Medulla oblongata (tissue), 1 donor: ENCODE data around the gene XXYLT1.

Experiments used
- DNase-seq: peaks from one replicate; pipeline ENCODE4 v3.0.0-alpha.2; 2015; ENCODE audit errors: extremely low spot score

XXYLT1 gene

DNA sequence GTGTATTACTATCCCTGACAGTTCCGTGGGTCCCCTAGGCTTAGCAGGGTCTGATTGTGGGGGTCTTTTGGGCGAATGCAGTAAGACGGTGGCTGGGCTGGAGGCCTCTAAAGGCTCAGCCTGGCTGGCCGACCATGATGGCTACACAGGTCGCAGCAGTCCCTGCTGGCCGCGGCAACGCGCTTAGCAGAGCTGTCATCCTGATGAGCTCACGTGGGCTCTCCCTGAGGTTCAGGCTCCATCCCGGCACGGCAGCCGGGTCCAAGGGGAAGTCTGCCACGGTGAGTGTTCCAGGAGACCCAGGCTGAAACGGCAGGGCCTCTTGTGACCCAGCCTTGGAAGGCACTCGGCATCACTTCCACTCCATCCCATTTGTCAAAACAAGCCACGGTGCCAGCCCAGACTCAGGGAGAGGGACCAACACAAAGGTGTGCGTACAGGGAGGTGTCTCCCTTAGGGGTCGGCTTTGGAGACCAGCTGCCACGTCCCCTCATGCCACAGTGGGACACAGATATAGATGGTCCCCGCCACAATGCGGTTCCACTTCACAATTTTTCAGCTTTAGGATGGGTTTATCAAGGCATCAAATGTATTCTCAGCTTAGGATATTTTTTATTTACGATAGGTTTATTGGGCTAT lies 101.8 kb downstream of the XXYLT1 start:
- DNase-seq = no peak

GRCh38 chr3:195168009-195168762 lies 102.8 kb downstream of the XXYLT1 start:
- no peak for DNase-seq

GRCh38 chr3:195165790-195166189 lies 105.2 kb downstream of the XXYLT1 start:
- DNase-seq = no peak

GRCh38 chr3:195165265-195165609 lies 105.7 kb downstream of the XXYLT1 start:
- no peak for DNase-seq

DNA sequence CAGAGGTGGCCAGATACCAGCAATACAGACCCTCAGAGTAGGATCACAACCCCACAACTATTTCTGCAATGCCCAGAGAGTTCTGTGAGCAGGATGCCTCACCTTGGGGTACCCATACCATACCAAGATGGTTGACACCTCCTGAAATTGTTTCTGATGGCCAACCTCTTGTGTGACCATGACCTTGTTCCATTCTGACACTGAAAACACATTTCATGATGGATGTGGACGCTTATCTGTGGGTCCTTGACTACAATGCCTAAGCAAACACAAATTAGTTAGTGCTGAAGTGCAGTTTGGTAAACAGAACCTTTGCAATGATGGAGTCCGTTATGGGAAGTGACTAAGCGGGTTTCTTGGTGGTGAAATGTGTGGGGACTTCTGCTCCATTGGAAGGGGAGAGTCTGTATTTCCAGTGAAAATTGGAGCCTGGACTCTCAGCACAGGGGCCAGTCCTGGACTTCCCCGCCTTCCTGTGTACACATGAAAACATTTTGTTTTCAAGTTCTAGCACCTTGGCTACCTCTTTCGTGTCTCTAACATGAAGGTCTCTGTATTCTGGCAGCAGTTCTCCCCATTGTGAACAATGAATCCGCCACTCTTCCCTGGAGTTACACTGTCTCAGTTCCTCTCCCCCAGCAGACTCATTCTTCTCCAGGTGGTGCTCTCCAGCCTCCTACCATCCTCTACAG lies 106.2 kb downstream of the XXYLT1 start:
- DNase-seq = no peak

GRCh38 chr3:195163719-195164572 lies 107.0 kb downstream of the XXYLT1 start:
- DNase-seq = no peak

- no peak for DNase-seq
Observed at GRCh38 chr3:195162816-195163215, 108.1 kb downstream of the XXYLT1 start.

- peak; percentile 51 for DNase-seq
Observed at GRCh38 chr3:195162033-195162669, 108.8 kb downstream of the XXYLT1 start.

- no peak for DNase-seq
Observed at GRCh38 chr3:195160908-195161434, 110.0 kb downstream of the XXYLT1 start.

DNA sequence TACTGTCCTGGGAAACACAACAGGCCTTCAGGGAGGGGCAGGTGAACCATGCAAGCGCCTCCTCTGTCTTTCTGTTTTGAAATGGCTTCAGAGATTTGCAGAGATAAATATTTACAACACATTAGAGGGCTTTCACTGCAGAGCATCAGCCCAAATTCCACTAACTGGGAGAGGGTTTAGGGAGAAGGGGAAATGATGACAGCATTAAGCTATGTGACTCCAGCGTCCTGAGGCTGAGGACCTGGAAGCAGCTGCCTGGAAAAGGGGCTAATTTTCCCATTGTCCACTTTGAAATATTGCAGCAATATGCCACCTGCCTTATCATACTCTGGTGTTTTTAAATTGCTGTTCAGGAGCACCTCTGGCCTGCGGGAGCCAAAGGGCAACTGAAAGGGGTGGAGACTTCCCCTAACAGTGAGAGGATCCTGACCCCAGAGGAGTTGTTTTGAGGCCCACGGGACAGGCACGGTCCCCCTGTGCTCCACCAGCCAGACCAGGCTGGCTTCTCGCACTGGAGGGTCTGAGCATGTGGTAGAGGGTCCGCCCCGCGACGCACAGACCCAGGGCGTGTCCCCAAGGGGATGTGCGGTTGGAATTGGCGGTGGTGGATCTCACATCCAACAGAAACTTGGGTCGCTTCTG lies 110.6 kb downstream of the XXYLT1 start:
- DNase-seq = no peak

DNA sequence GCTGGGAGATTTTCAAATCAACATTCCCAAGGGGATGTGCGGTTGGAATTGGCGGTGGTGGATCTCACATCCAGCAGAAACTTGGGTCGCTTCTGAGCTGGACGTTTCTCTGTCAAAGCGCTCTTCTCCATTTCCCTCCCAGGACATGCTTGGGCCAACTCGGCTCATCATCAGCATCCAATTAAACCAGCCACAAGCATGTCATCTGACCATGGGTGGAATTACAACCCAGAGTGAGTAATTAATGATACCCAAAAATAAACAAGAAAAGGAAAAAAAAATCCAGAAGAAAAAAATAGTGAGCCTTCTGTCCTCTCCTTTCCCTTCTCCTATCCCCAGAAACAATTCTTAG lies 111.2 kb downstream of the XXYLT1 start:
- DNase-seq = no peak

DNA sequence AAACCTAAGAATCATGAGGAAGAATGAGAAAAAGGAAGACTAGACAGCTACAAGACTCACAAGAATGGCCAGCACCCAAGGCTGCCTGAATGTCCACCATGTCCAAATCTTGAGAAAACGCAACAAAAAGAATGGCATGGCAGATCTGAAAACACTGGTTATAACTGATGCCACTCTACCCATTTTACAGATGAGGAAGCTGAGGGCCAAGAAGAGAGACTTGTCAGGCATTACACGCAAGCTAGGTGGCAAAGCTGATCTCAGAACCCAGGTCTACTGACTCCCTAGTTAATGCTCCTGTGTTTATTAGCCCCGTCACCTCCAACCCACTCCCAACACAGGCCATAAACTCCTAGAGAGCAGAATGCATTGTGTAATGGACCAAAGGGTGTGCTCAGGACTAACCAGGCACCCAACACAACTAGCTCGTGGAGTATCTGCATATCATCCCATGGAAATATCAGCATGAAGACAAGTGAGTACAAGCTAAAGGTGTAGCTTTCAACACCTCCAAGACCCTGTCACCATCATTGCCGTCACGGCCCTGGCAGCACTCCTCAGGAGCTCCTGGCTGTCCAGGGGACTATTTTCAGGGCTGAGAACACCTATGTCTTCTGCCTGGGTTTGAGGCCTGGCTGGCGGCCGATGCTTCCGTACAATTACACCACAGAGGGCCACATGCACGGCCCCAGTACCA lies 111.7 kb downstream of the XXYLT1 start:
- DNase-seq = no peak

GRCh38 chr3:195156286-195156890 lies 114.6 kb downstream of the XXYLT1 start:
- peak; percentile 76 for DNase-seq

GRCh38 chr3:195155570-195156241 lies 115.3 kb downstream of the XXYLT1 start:
- DNase-seq = no peak

GRCh38 chr3:195154793-195155535 lies 116.0 kb downstream of the XXYLT1 start:
- peak; percentile 78 for DNase-seq

DNA sequence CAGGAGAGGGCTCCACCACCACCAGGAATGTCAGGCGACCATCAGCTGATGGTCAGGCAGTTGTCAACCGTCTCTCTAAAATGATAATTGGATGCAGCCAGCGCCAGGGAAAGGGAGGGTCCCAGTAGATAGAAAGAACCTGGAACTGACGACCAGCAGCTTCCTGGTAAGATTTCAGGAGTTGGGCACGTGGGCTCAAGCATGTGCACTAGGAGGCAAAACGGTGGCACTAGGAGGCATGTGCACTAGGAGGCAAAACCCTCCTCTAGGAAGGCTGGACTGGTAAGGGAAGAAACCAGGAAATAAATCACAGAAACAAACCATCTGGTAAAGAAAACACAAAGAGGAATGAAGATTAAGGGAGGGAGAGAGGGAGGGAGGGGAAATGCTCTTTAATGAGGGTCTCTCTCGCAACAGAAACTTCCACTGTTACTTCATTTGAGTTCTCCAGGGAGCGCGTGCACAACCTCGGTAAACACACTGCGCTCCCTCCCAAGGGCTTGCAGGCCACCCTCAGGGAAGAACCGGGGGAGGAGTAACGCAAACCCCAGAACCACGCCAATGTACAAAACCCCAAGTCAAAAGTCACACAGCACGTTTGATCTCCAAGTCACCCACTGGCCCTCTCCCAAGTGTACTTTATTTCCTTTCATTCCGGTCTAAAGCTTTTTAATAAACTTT lies 116.7 kb downstream of the XXYLT1 start:
- DNase-seq = no peak

DNA sequence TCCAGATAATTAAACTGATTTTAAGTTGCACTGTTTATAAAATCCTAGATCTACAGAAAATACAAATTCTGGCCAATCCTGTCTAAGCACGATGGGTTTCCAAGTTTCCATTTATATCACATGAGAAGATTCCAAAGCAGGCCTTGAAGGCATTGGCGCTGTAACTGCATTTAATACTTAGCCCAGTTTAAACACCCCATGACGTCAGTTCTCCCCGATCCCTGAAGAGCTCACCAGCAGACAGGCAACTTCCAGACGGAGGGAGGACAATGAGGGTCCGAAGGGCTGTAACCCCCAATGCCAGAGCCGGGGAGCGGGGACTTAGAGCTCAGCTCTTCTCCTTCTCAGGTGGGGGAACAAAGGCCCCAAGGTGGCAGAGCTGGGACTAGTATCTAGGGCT lies 117.3 kb downstream of the XXYLT1 start:
- DNase-seq = no peak

DNA sequence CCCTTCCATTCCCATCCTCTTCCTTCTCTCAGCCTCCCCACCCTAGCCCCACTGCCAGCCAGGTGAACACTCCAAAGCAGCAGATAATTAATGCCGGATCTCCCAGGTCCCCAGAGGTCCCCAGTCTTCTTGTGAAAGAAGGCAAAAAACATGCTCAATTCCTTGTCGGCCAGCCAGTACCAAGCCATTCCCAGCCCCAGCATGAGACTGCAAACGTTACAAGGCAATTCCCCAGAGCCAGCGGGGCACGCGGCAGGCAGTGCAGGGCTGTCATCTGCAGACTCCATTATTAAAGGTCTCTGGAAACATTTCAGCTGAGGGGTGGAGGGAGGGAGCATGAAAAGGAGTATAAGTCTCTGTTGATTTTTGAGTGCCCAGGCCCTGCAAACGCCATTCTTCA lies 117.8 kb downstream of the XXYLT1 start:
- no peak for DNase-seq
